Measurements from ENCODE around the gene SPR.

- TF ChIP-seq CTCF (conservative IDR thresholded peaks at IDR 0.05; ENCODE audit: low read length): no peak
- no peak for TF ChIP-seq EZH2phosphoT487 (IDR thresholded peaks at IDR 0.05; ENCODE audit: borderline replicate concordance)
Observed at GRCh38 chr2:72863046-72863445, 24.2 kb upstream of the SPR start.

Data from Loucy (cell line).